ENCODE measurements around the gene ZNF519. TPM values are rescaled to one million over a fixed set of nuclear protein-coding genes. Genes with fewer than 3 reads are reported as not detected.

Gene ZNF519
- total RNA-seq = 0.66 and 9.6 TPM in 2 replicates

DNA sequence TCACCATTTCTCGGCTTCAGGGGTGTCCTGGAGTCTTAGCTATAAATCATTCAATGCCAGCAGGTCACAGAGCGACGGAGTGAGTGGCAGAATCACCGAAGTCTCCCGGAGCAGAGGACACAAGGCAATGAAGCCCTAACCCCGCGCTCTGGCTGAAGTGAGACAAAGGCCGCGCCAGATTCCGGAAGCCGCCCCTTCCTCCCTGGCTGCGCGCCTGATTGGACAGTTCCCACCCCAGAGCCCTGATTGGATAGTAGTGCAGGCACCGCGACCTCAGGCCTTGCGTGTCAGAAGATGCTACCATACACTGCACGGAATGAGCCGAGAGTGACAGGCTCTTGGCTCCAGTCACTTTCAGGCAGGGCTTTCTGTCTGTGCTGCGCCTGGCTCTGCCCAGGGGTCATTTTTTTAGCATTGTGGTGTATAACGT, at the start of gene ZNF519:
ZNF519 (minus strand) TSS at position 165 of the 430 bp plus-strand sequence; CDS start at position 7, 158 bp downstream.

Other genes starting within 250 kb of the ZNF519 start
- not detected in 2 replicates for gene MC2R, start 216.9 kb downstream of the ZNF519 start, total RNA-seq